Stimulated activated CD4-positive, alpha-beta T cell treated with anti-CD3 and anti-CD28 coated beads, Interleukin-15, amount 100 ng/mL, for 24 hours (primary cell): Measurements from ENCODE around the gene HLA-DRA.
A peak's percentile ranks its signal among the peaks of the same experiment; 100 is the strongest.
"Not testable (repeated sequence)": the region's sequence is repeated elsewhere in the genome, so short reads cannot be mapped to it uniquely, and the experiment has no call there.

Experiments used
- DNase-seq: peaks from one replicate; pipeline ENCODE4 v3.0.0-alpha.2; 2020

HLA-DRA gene

GRCh38 chr6:32432050-32432450, 7.6 kb upstream of the HLA-DRA start:
- no peak for DNase-seq

GRCh38 chr6:32433950-32434349, 5.7 kb upstream of the HLA-DRA start:
- DNase-seq = not testable (repeated sequence)

GRCh38 chr6:32436186-32436585, 3.5 kb upstream of the HLA-DRA start:
- DNase-seq = no peak

- DNase-seq = no peak
Observed at GRCh38 chr6:32436995-32437836, 2.5 kb upstream of the HLA-DRA start.

- no peak for DNase-seq
Observed at GRCh38 chr6:32439139-32439538, 548 bp upstream of the HLA-DRA start.

- no peak for DNase-seq
Observed at GRCh38 chr6:32442243-32442667, 2.6 kb downstream of the HLA-DRA start.

- no peak for DNase-seq
Observed at GRCh38 chr6:32442977-32443552, 3.4 kb downstream of the HLA-DRA start.

GRCh38 chr6:32444433-32444832, 4.7 kb downstream of the HLA-DRA start:
- no peak for DNase-seq

- DNase-seq = no peak
Observed at GRCh38 chr6:32445321-32445854, 5.7 kb downstream of the HLA-DRA start.

- no peak for DNase-seq
Observed at GRCh38 chr6:32447932-32448331, 8.2 kb downstream of the HLA-DRA start.

- DNase-seq = no peak
Observed at GRCh38 chr6:32449088-32449736, 9.5 kb downstream of the HLA-DRA start.

- DNase-seq = no peak
Observed at GRCh38 chr6:32457054-32457453, 17.4 kb downstream of the HLA-DRA start.

GRCh38 chr6:32459781-32460424, 20.2 kb downstream of the HLA-DRA start:
- DNase-seq = no peak

- DNase-seq = no peak
Observed at GRCh38 chr6:32460528-32460927, 20.8 kb downstream of the HLA-DRA start.

GRCh38 chr6:32461493-32461892, 21.8 kb downstream of the HLA-DRA start:
- DNase-seq = no peak

- peak; percentile 78 for DNase-seq
Observed at GRCh38 chr6:32462609-32463008, 22.9 kb downstream of the HLA-DRA start.

GRCh38 chr6:32467743-32468503, 28.2 kb downstream of the HLA-DRA start:
- DNase-seq = not testable (repeated sequence)

- DNase-seq = no peak
Observed at GRCh38 chr6:32472781-32473375, 33.2 kb downstream of the HLA-DRA start.

GRCh38 chr6:32473376-32474348, 34.0 kb downstream of the HLA-DRA start:
- not testable (repeated sequence) for DNase-seq

GRCh38 chr6:32475392-32476206, 35.9 kb downstream of the HLA-DRA start:
- no peak for DNase-seq
